Activated CD4-positive, alpha-beta memory T cell treated with anti-CD3 and anti-CD28 coated beads, Interleukin-2, amount 10 ng/mL, durations not matched to agents 7 days and 5 days (primary cell): Measurements from ENCODE around the gene KCNK1. TPM values are rescaled to one million over a fixed set of nuclear protein-coding genes. Genes with fewer than 3 reads are reported as not detected.

Source experiments
- CTCF ChIA-PET: fragments of 350-600 bp; sonication (Branson Sonifier 250); formaldehyde crosslinking; loops from one replicate; lab custom pipeline; 2021; ENCODE audit warnings: antibody characterized with exemption, inconsistent platforms; lab: Charles Lee
- POLR2A ChIA-PET: fragments of 350-600 bp; sonication (Branson Sonifier 250); formaldehyde crosslinking; loops from one replicate; lab custom pipeline; 2021; ENCODE audit warnings: antibody characterized with exemption; lab: Charles Lee
- DNase-seq: peaks from one replicate; pipeline ENCODE4 v3.0.0-alpha.2; 2020
- H3K27ac Mint-ChIP-seq: one replicate; pipeline ENCODE4 v1.8.0; 2021; ENCODE audit warnings: mild to moderate bottlenecking, mixed read lengths
- H3K27me3 Mint-ChIP-seq: one replicate; pipeline ENCODE4 v1.8.0; 2021; ENCODE audit warnings: mixed read lengths
- H3K36me3 Mint-ChIP-seq: one replicate; pipeline ENCODE4 v1.8.0; 2021; ENCODE audit warnings: low read depth, mixed read lengths
- H3K4me1 Mint-ChIP-seq: one replicate; pipeline ENCODE4 v1.8.0; 2021; ENCODE audit warnings: mixed read lengths
- H3K4me3 Mint-ChIP-seq: one replicate; pipeline ENCODE4 v1.8.0; 2021; ENCODE audit warnings: mild to moderate bottlenecking, mixed read lengths
- H3K9me3 Mint-ChIP-seq: one replicate; pipeline ENCODE4 v1.8.0; 2021; ENCODE audit warnings: mixed read lengths
- total RNA-seq, 2 experiments: library from RNA; stranded (reverse); gene quantifications; one replicate each; pipeline ENCODE4 v1.2.3, GENCODE V29; 2021

Gene KCNK1
- total RNA-seq, 2 experiments from 2014 or later, result 8.1 to 9.0 TPM

DNA sequence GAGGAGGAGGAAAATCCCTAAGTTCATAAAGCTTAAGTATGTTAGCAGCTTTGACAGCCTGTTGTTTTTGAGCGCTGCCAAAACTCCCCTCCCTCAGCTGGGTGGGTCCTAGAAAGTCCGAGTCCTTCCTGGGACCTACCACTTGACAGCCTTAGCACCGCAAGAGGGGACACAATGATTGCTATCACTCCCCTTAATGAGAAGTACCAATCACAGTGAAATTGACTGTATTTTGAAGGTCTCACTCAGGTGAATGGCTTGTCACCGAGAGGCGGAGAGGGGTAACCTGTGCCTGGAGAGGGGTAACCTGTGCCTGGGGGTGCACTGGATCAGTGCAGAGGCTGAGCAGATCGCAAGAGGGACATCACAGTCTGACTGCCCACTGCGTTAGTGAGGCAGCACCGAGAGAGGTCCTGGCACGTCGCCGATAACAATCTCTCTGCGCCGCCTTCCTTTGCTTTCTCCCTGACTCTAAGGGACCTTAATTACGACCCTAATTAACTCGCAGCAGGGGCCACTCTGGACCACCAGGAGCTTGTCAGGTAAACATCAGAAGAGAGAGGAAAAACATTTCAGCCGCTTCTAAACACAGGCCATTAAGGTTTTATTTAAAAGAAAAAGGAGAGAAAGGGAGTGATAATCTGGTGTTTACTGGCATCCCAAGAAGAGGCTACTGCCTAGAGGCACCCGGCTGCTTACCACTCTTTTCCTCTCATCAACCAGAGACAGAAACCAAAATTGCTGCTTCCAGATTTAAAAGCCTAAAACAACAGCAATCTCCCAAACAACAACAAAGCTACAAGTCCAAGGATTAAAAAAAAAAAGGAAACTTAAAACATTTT, 25.7 kb upstream of the KCNK1 start:
- no peak for DNase-seq
- ChIA-PET CTCF (interaction anchor here (0.6 kb wide), 1 partner anchor 203 kb away, joined by 5 read pairs; no protein-coding TSS in a partner anchor), POLR2A (no interaction called here)
- Mint-ChIP-seq H3K9me3 (no peaks in the 10 kb centered on the region), H3K36me3 (no peaks in the 10 kb centered on the region), H3K27ac (no peak overlapping the region), H3K27me3 (peaks cover 8% of the 10 kb centered on the region), H3K4me1 (peaks cover 2% of the 10 kb centered on the region), H3K4me3 (no peak overlapping the region)

DNA sequence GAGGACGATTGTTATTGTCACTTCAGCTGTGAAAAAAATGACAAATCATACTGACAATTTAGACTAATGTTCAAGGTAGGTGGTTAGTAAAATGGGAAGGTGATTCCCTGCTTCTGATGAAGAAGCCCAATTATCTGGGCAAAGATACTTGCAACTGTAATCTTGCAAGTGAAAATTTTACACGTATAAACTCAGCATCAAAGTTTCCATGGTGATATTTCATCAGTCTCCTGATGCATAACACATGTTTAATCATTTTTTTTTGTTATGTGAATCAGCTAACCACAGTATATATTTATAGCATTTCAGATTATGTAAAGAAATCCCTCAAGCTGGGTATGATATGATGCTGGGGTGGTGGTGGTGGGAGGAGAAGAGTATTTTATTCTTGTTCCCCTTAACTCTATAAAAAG, 16.4 kb upstream of the KCNK1 start:
- H3K27ac Mint-ChIP-seq, result peak overlapping the region; percentile 15
- H3K4me3 Mint-ChIP-seq, result no peak overlapping the region
- CTCF ChIA-PET, result no interaction called here
- H3K9me3 Mint-ChIP-seq, result no peaks in the 10 kb centered on the region
- POLR2A ChIA-PET, result no interaction called here
- H3K27me3 Mint-ChIP-seq, result peaks cover 6% of the 10 kb centered on the region
- H3K4me1 Mint-ChIP-seq, result peaks cover 35% of the 10 kb centered on the region
- peaks cover 5% of the 10 kb centered on the region for H3K36me3 Mint-ChIP-seq
- no peak for DNase-seq

DNA sequence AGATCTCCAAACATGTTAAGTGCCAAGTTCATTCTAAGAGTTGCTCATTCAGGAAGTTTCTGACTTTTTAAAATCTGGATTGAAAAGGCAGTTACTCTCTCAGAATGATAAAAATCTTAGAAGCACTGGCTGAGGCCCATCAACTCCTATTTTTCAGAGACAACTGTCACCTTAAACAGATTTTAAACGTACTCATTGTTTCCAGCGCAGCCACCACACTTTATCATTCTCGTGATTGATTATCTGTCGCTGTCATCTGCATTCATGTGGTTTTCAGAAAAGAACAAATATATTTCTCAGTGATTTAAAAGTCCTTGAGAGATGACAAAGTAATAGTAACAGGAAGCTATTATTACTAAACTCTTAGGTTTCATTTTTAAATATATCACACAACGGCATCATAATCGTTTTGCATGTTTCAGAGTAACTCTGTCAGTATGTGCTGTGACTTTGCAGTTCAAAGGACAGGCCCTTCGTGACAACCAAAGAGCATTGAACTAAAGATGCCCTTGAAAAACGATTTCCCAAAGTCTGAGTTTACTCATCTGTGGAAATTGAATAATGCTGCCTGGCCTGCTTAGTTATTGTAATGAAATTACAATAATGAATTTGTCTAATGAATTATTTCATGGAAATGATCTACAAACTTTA, 14.9 kb upstream of the KCNK1 start:
- Mint-ChIP-seq H3K4me3 (peak overlapping the region; percentile 21), H3K27ac (peak overlapping the region; percentile 77), H3K27me3 (peaks cover 1% of the 10 kb centered on the region), H3K36me3 (peaks cover 3% of the 10 kb centered on the region), H3K4me1 (peaks cover 35% of the 10 kb centered on the region), H3K9me3 (peaks cover 2% of the 10 kb centered on the region)
- CTCF ChIA-PET, result no interaction called here
- peak; percentile 51 for DNase-seq
- POLR2A ChIA-PET, result no interaction called here

- Mint-ChIP-seq H3K36me3 (peaks cover 3% of the 10 kb centered on the region), H3K4me3 (peak overlapping the region; percentile 15), H3K27me3 (no peaks in the 10 kb centered on the region), H3K9me3 (peaks cover 2% of the 10 kb centered on the region), H3K27ac (peak overlapping the region; percentile 77), H3K4me1 (peaks cover 35% of the 10 kb centered on the region)
- DNase-seq, result no peak
- CTCF ChIA-PET, result no interaction called here
- POLR2A ChIA-PET, result interaction anchor here (1.4 kb wide), 1 partner anchor 14 kb away, joined by 6 read pairs; the partner anchor contains the start of gene KCNK1
These were observed 14.3 kb upstream of the KCNK1 start for GRCh38 chr1:233599542-233600073.

DNA sequence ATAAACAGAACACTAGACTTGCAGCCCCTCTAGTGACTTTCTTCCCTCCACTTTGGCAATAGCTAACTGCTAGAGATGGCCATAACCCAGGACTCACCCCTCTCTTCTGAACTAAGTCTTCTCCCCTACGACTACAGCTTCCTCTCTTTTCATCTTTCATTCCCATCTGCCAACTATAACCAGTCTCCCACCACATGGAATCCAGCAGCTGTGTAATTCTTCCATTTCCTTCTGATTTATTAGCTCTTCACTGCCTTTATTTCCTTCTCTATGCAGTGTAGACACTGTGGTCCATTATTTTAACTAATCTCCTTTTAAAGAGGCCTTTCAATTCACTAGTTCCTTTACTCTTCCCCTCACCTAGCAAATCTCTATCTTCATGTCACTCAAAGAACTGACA, 13.4 kb upstream of the KCNK1 start:
- Mint-ChIP-seq H3K4me3 (no peak overlapping the region), H3K9me3 (peaks cover 2% of the 10 kb centered on the region), H3K36me3 (peaks cover 3% of the 10 kb centered on the region), H3K4me1 (peaks cover 35% of the 10 kb centered on the region), H3K27me3 (no peaks in the 10 kb centered on the region), H3K27ac (peak overlapping the region; percentile 77)
- DNase-seq, result no peak
- ChIA-PET CTCF (no interaction called here), POLR2A (interaction anchor here (0.9 to 1.4 kb wide), 2 partner anchors 11 to 13 kb away, joined by 3 to 6 read pairs; partner anchors contain the start of gene KCNK1)

- ChIA-PET POLR2A (no interaction called here), CTCF (no interaction called here)
- H3K27me3 Mint-ChIP-seq, result peaks cover 5% of the 10 kb centered on the region
- peaks cover 36% of the 10 kb centered on the region for H3K4me1 Mint-ChIP-seq
- no peak overlapping the region for H3K4me3 Mint-ChIP-seq
- peaks cover 3% of the 10 kb centered on the region for H3K36me3 Mint-ChIP-seq
- DNase-seq, result no peak
- H3K27ac Mint-ChIP-seq, result no peak overlapping the region
- H3K9me3 Mint-ChIP-seq, result peaks cover 2% of the 10 kb centered on the region
These were observed 10.4 kb upstream of the KCNK1 start for GRCh38 chr1:233603478-233603877.

DNA sequence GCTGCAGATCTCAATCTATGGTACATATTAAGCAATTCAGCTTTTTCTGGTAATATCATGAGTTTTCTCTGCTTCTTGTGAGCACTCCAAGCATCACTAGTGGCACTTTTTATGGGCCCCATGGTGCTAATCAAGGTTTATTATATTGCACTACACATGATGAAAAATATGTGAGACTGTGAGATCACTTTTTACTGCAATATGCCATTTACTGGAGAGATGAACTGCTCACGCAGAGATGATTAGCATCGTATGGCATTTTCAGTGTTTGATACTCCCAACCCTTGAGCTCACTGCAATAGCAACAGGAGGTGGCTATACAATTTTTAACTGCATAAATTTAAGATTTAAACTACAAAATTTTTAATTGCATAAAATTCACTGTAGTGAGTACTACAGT, 8.7 kb upstream of the KCNK1 start:
- Mint-ChIP-seq H3K4me3 (no peak overlapping the region), H3K4me1 (peaks cover 19% of the 10 kb centered on the region), H3K27ac (no peak overlapping the region), H3K9me3 (peaks cover 2% of the 10 kb centered on the region), H3K36me3 (peaks cover 3% of the 10 kb centered on the region), H3K27me3 (peaks cover 11% of the 10 kb centered on the region)
- CTCF ChIA-PET, result no interaction called here
- POLR2A ChIA-PET, result interaction anchor here (1.4 kb wide), 1 partner anchor 9 kb away, joined by 6 read pairs; the partner anchor contains the start of gene KCNK1
- DNase-seq, result no peak

DNA sequence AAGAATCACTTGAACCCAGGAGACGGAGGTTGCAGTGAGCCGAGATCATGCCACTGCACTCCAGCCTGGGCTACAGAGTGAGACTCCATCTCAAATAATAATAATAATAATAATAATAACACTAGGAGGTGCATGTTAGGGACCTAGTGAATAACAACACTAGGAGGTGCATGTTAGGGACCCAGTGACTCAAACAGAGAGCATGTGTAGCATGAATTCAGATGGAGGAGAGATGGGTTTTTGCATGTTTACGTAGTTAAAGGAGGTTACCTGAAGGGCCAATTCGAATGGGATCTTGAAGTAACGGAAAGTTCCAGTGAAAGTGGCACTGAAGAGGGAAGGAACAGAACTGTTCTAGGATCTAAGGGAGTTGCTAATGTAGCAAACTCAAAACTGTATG, 7.1 kb upstream of the KCNK1 start:
- CTCF ChIA-PET, result no interaction called here
- POLR2A ChIA-PET, result no interaction called here

DNA sequence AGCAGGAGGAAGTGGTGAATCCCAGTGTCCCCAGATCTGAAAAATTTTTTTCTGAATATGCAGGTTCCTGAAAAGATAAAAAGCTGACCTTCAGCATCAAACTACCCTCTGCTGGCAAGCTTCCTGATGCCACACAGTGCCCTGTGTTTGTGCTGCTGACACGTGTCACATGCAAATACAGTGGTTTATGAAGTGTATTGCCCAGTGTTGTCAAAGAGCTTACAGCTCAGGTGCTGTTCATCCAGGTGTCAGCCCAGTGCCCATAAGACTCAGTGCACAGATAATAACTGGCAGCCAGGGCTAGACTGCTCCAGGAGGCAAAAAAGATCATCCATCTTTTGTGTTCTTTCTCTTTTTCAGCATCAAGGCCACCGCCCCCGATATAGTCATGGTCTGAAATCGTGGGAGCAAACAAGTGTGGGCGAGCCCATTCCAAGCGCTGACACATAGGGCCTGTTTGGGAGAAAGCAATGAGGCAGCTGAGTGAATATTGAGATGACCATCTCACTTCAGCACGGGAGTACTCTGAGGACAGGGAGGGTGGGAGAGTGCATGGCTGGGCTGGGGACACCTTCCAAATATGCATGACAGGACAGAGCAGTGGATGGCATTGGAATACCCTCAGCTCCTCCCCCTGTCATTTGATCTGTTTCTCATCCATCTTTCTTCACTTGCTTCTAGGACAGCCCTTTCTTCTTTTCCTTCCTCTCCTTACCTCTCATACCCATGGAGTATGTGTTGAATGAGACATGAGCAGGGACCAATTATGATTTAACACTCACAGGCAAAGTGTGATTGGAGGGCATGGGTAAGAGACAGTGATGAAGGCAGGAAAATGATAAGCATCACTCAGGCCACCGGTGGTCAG, 6.4 kb upstream of the KCNK1 start:
- Mint-ChIP-seq H3K27me3 (peaks cover 27% of the 10 kb centered on the region), H3K36me3 (no peaks in the 10 kb centered on the region), H3K27ac (no peak overlapping the region), H3K4me1 (peaks cover 15% of the 10 kb centered on the region), H3K9me3 (peaks cover 2% of the 10 kb centered on the region), H3K4me3 (no peak overlapping the region)
- POLR2A ChIA-PET, result no interaction called here
- CTCF ChIA-PET, result no interaction called here
- DNase-seq, result no peak

More for the DNA sequence above, 7.1 kb upstream of the KCNK1 start:
- no peak overlapping the region for H3K27ac Mint-ChIP-seq
- peaks cover 3% of the 10 kb centered on the region for H3K36me3 Mint-ChIP-seq
- peaks cover 10% of the 10 kb centered on the region for H3K4me1 Mint-ChIP-seq
- DNase-seq, result no peak
- H3K4me3 Mint-ChIP-seq, result no peak overlapping the region
- peaks cover 2% of the 10 kb centered on the region for H3K9me3 Mint-ChIP-seq
- peaks cover 22% of the 10 kb centered on the region for H3K27me3 Mint-ChIP-seq

GRCh38 chr1:233608988-233609387, 4.9 kb upstream of the KCNK1 start:
- no peak overlapping the region for H3K4me3 Mint-ChIP-seq
- H3K27me3 Mint-ChIP-seq, result peaks cover 35% of the 10 kb centered on the region
- H3K9me3 Mint-ChIP-seq, result no peaks in the 10 kb centered on the region
- ChIA-PET POLR2A (no interaction called here), CTCF (no interaction called here)
- no peak overlapping the region for H3K27ac Mint-ChIP-seq
- H3K4me1 Mint-ChIP-seq, result peaks cover 23% of the 10 kb centered on the region
- no peaks in the 10 kb centered on the region for H3K36me3 Mint-ChIP-seq
- DNase-seq, result no peak

- Mint-ChIP-seq H3K4me1 (peaks cover 27% of the 10 kb centered on the region), H3K27ac (no peak overlapping the region), H3K36me3 (no peaks in the 10 kb centered on the region), H3K9me3 (no peaks in the 10 kb centered on the region), H3K27me3 (peaks cover 42% of the 10 kb centered on the region), H3K4me3 (no peak overlapping the region)
- no peak for DNase-seq
- POLR2A ChIA-PET, result no interaction called here
- CTCF ChIA-PET, result no interaction called here
These were observed 4.0 kb upstream of the KCNK1 start for GRCh38 chr1:233609926-233610325.

DNA sequence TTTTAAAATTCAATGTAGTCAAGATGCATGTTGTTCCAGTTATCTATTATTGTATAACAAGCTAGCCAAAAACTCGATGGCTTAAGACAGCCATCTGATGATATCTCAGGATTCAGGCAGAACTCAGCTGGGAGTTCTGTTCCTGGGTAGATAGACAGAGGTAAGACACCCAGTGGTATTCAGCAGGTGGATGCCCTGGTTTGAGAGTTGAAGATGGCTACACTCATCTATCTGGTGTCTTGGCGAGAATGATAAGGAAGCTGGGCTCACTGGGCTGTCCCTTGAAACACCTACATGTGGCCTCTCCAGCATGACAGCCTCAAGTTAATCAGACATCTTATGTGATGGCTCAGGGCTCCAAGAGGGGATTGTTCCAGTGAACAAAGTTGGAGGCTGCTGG, 3.3 kb upstream of the KCNK1 start:
- Mint-ChIP-seq H3K9me3 (no peaks in the 10 kb centered on the region), H3K4me3 (no peak overlapping the region)
- DNase-seq, result no peak

More for the DNA sequence above, 3.3 kb upstream of the KCNK1 start:
- ChIA-PET CTCF (no interaction called here), POLR2A (interaction anchor here (1.0 kb wide), 1 partner anchor 10 kb away, joined by 3 read pairs; no protein-coding TSS in a partner anchor)
- Mint-ChIP-seq H3K27me3 (peaks cover 49% of the 10 kb centered on the region), H3K27ac (no peak overlapping the region), H3K36me3 (peaks cover 3% of the 10 kb centered on the region), H3K4me1 (peaks cover 34% of the 10 kb centered on the region)
